Glomerular visceral epithelial cell (primary cell): ENCODE results near the gene FA2H.

Source experiments
- DNase-seq: peaks from one replicate; pipeline ENCODE4 v3.0.0-alpha.2; 2016; ENCODE audit errors: extremely low spot score

The FA2H gene

DNA sequence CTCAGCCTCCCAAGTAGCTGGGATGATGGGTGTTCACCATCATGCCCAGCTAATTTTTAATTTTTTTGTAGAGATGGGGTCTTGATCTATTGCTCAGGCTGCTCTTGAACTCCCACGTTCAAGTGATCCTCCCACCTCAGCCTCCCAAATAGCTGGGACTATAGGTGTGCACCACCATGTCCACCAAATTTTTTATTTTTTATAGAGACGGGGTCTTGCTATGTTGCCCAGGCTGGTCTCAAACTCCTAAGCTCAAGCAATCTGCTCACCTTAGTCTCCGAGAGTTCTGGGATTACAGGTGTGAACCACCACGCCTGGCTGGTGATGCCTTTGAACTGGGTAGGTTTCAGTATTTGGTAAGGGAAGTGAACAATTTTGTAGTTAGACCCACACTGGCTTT lies 30.1 kb downstream of the FA2H start:
- DNase-seq, result no peak

- peak; percentile 88 for DNase-seq
Measured at GRCh38 chr16:74743668-74744299, 30.8 kb downstream of the FA2H start.

- no peak for DNase-seq
Measured at GRCh38 chr16:74743045-74743667, 31.5 kb downstream of the FA2H start.

DNA sequence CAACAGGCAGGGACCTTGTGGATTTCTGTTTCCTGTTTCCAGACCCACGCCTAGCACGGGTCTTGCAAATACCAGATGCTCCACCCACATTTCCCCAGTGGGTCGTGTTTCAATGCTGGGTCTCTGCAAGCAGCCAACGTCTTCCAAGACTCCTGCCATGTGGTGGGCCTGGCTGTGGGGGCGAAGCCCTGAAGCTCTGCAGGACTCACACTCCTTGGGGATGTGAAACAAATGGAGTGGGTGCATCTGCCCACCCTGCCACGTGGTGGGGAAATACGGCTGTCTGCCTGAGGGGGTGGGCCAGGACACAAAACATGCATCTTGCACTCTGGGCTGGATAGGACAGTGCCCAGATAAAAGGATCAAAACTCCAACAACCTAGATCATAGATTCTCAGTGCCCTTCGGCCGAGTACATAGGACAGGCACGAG lies 32.6 kb downstream of the FA2H start:
- DNase-seq, result no peak

GRCh38 chr16:74740795-74741304 lies 33.8 kb downstream of the FA2H start:
- DNase-seq, result no peak

- no peak for DNase-seq
Measured at GRCh38 chr16:74739275-74739674, 35.3 kb downstream of the FA2H start.

DNA sequence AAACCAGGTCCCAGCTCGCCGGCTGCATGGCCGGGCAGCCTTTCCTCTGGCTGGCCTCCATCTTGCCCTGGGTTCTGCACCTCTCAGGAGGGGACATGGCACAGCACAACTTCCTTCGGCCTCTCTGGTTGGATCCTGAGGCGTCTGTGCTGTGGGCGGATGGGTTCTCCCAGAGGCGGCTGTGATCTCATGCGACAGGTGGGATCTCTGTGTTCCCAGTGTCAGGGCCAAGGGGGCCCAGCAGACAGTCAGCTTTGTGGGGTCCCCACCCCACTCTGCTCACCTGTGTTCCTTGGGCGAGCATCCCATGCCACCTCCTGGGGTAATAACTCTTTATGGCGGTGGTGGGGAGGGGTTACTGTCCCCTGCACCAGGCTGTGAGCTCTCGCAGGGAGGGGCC lies 35.8 kb downstream of the FA2H start:
- no peak for DNase-seq

GRCh38 chr16:74738113-74738541 lies 36.5 kb downstream of the FA2H start:
- DNase-seq, result peak; percentile 50

- no peak for DNase-seq
Measured at GRCh38 chr16:74737521-74737920, 37.1 kb downstream of the FA2H start.

- no peak for DNase-seq
Measured at GRCh38 chr16:74736531-74737157, 38.0 kb downstream of the FA2H start.

GRCh38 chr16:74735554-74735953 lies 39.1 kb downstream of the FA2H start:
- no peak for DNase-seq

GRCh38 chr16:74735162-74735452 lies 39.5 kb downstream of the FA2H start:
- no peak for DNase-seq

DNA sequence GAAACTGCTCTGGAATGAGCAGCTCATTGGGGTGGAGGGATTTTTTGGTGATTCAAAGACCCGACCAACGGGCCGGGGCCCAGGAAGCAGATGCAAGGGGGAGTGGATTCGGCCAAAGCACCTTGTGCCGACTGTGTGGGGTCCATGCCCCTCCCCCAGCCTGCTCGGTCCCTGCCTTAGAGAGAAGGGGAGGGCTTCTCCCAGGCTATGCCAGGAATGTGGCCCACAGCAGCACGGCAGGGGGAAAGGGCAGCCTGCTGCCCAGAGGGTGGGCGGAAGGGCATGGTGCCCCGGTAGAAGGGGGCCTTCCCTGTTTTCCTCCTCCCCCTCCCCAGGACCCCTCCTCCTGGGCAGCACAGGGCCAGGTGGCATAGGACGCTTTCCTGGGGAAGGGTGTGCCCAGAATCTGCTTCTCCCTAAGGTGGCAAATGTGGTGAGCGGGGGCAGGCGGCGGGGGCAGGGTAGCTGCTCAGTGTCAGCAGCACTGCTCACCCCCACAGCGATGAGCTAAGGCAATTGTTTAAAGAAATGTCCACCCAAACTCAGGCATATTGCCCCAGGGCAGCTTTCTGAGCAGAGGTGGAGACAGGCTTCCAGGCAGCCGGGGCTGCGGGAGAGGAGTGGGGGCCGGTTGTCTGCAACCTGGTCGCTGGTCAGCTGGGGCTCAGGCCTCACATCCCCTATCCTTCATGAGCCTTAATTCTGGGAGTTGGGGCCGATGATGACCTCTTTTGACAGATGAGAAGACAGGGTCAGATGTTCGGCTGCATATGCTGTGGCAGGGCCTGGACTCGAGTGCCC lies 40.1 kb downstream of the FA2H start:
- DNase-seq, result no peak

GRCh38 chr16:74732707-74733350 lies 41.8 kb downstream of the FA2H start:
- no peak for DNase-seq

DNA sequence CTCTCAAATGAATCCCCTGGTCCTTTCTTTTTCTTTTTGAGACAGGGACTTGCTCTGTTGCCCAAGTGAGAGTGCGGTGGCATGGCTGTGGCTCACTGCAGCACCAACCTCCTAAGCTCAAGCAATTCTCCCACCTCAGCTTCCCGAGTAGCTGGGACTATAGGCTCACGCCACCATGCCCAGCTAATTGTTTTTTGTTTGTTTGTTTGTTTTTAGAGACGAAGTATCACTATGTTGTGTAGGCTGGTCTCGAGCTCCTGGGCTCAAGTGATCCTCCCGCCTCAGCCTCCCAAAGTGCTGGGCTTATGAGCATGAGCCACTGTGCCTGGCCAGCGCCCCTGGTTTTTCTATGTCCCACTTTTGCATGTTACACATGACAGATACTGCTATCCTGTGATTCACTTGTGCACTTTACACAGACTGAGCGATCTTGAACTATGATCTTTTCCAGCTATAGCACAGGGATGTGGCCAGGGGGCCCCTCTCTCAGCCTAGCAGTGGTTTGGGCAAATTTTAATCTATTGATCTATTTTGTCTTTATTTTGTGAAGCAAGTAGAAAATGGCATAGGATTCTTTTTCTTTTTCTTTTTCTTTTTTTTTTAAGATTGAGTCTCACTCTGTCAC lies 42.7 kb downstream of the FA2H start:
- DNase-seq, result no peak

- no peak for DNase-seq
Measured at GRCh38 chr16:74729783-74730683, 44.6 kb downstream of the FA2H start.

DNA sequence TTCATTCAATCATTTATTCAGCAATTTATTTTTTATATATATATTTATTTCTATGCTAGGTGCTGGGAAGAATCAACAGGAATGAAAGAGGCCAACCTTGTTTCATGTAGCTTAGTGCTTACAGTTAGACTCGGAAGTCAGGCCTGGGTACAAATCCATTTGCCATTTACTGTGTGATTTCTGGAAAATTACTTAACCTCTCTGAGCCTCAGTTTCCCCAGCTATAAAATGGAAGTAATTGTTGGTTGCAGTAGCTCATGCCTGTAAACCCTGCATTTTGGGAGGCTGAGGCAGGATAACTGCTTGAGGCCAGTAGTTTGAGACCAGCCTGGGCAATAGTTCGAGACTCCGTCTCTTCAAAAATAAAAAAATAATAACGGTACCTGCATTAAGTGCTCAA lies 46.7 kb downstream of the FA2H start:
- no peak for DNase-seq

DNA sequence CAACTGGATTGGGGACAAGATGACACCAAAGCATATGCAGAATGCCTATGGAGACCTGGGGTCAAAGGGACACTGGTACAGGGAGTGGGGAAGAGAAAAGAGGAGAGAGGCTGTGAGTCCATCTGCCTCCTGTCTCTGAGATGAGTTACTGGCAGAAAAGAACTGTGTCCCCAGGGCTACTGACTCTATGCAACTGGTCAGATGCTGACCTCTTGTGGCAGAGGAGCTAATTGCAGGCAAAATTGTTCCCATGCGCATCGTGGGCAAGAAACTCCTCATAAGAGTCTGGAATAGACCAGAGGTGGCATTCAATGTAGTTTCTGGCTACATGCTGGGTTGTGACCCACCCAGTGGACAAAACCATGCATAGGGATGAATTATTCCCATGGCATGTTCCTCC lies 47.9 kb downstream of the FA2H start:
- DNase-seq, result no peak

DNA sequence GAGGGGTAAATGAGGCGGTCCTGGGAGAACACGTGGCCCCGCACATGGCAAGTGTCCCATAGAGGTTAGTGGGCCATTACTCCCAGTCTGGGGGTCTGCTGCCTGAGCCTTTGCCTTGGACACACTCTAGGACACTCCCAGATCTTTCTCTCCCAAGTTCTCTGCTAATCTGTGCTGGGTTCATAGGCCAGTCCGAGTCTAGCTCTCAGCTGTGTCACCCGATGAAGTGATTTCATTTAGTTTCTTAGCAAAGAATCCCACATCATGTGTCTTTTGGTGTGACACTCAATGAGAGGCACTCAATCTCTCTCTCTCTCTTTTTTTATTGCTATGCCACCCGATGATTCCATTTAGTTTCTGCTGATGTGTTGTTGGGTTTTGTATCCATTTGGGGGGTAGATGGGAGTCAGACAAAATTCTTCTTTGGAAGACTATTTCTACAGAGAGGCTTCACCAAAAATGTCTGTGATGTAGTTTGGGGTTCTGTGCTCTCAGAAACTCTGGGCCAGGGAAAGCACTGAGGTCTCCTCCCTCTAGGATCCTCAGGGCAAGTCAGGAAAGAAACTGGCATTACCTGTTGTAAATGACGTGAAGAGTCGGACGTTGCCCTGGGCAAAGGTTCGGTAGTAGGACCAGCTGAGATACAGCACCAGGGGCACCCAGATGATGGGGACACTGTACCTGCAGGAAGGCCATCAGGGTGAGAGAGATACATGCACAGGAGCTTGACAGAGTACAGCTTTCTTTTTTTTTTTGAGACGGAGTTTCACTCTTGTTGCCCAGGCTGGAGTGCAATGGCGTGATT lies 48.8 kb downstream of the FA2H start:
- no peak for DNase-seq
